Colonic mucosa (tissue), 4 donors: Measurements from ENCODE around the gene ZNF878. TPM values are rescaled to one million over a fixed set of nuclear protein-coding genes. Genes with fewer than 3 reads are reported as not detected.
A peak's percentile ranks its signal among the peaks of the same experiment; 100 is the strongest.

Source experiments
- DNase-seq: peaks from one replicate; pipeline ENCODE4 v3.0.0-alpha.2; 2020
- H3K27ac ChIP-seq: fragments of 200-600 bp; one replicate; pipeline ENCODE4 v1.8.0; 2021
- H3K27me3 ChIP-seq: fragments of 200-600 bp; one replicate; pipeline ENCODE4 v1.8.0; 2021
- H3K36me3 ChIP-seq: fragments of 200-600 bp; one replicate; pipeline ENCODE4 v1.8.0; 2021
- H3K4me1 ChIP-seq: fragments of 200-600 bp; one replicate; pipeline ENCODE4 v1.8.0; 2021; ENCODE audit warnings: mild to moderate bottlenecking
- H3K4me3 ChIP-seq: fragments of 200-600 bp; one replicate; pipeline ENCODE4 v1.8.0; 2021
- H3K9ac ChIP-seq, 2 donors: one replicate each; pipeline ENCODE4 v1.7.0; 2013; ENCODE audit warnings: control low read depth in 2 of 2, low read depth in 2 of 2, low read length in 2 of 2
- H3K9me3 ChIP-seq: fragments of 200-600 bp; one replicate; pipeline ENCODE4 v1.8.0; 2021
- CTCF ChIP-seq: fragments of 200-600 bp; IDR thresholded peaks from one replicate; pipeline ENCODE4 v1.8.0; 2022; ENCODE audit warnings: antibody characterized with exemption, mild to moderate bottlenecking
- intact Hi-C: fragments of 100-400 bp; cut with DNase I; formaldehyde crosslinking; loops from one replicate; pipeline ENCODE4 v1.14.1; 2022
- total RNA-seq, 2 donors: library from RNA; stranded (reverse); fragmentation: NEBNext Ultra II Directional in 1 of 2; extraction: Animal tissue kit (Norgen Biotek cat#: 25700) in 1 of 2; gene quantifications; one replicate each; pipeline ENCODE4 v1.2.1, GENCODE V29; 2021
- donor health status: healthy.
- donor health status: DM: no; HTN: no; CAD: no.
- donor health status: DM: no; HTN: no; CAD: no.

Gene ZNF878
- total RNA-seq, 2 donors from 2014 or later: 0.32 to 1.1 TPM

GRCh38 chr19:12043752-12044422, 8.9 kb downstream of the ZNF878 start:
- no peak for DNase-seq
- H3K9me3 ChIP-seq: peaks cover 7% of the 10 kb centered on the region

GRCh38 chr19:12042893-12043292, 9.9 kb downstream of the ZNF878 start:
- H3K9me3 ChIP-seq: peaks cover 7% of the 10 kb centered on the region

More at GRCh38 chr19:12043752-12044422, 8.9 kb downstream of the ZNF878 start:
- Histone ChIP-seq H3K4me1 (no peaks in the 10 kb centered on the region), H3K36me3 (no peaks in the 10 kb centered on the region), H3K27ac (no peak overlapping the region), H3K27me3 (no peaks in the 10 kb centered on the region), H3K4me3 (no peak overlapping the region), H3K9ac (no peak overlapping the region)
- intact Hi-C loops: no loop called here
- no peak for TF ChIP-seq CTCF

GRCh38 chr19:12035220-12036172, 17.3 kb downstream of the ZNF878 start, which contains the start of gene ZNF433:
Gene ZNF433 (minus strand): TSS chr19:12035679. CDS start chr19:12035539, 140 bp downstream.
- no peaks in the 10 kb centered on the region for H3K4me1 ChIP-seq
- peak; percentile 99 for DNase-seq
- no peaks in the 10 kb centered on the region for H3K9me3 ChIP-seq
- H3K27ac ChIP-seq: peak within 1 kb of the TSS; percentile 72
- H3K4me3 ChIP-seq: peak within 1 kb of the TSS; percentile 98
- intact Hi-C loops: no loop called here
- H3K36me3 ChIP-seq: no peaks in the 10 kb centered on the region
- no peaks in the 10 kb centered on the region for H3K27me3 ChIP-seq
- no peak for TF ChIP-seq CTCF
- H3K9ac ChIP-seq: peak within 1 kb of the TSS; percentile 86 to 94

More at GRCh38 chr19:12042893-12043292, 9.9 kb downstream of the ZNF878 start:
- H3K9ac ChIP-seq: no peak overlapping the region
- no peak for DNase-seq
- H3K4me1 ChIP-seq: no peaks in the 10 kb centered on the region
- no peak overlapping the region for H3K27ac ChIP-seq
- no peaks in the 10 kb centered on the region for H3K36me3 ChIP-seq
- intact Hi-C loops: no loop called here
- no peaks in the 10 kb centered on the region for H3K27me3 ChIP-seq
- no peak overlapping the region for H3K4me3 ChIP-seq
- TF ChIP-seq CTCF: no peak

GRCh38 chr19:12034620-12035019, 18.1 kb downstream of the ZNF878 start:
- H3K36me3 ChIP-seq: no peaks in the 10 kb centered on the region
- no peaks in the 10 kb centered on the region for H3K4me1 ChIP-seq
- no peaks in the 10 kb centered on the region for H3K9me3 ChIP-seq
- no peaks in the 10 kb centered on the region for H3K27me3 ChIP-seq
- TF ChIP-seq CTCF: no peak
- intact Hi-C loops: no loop called here
- no peak overlapping the region for H3K27ac ChIP-seq
- no peak for DNase-seq
- peak overlapping the region; percentile 98 for H3K4me3 ChIP-seq
- no peak overlapping the region for H3K9ac ChIP-seq

- H3K27me3 ChIP-seq: no peaks in the 10 kb centered on the region
- H3K4me3 ChIP-seq: no peak overlapping the region
- intact Hi-C loops: no loop called here
- no peak for DNase-seq
- H3K36me3 ChIP-seq: no peaks in the 10 kb centered on the region
- no peak overlapping the region for H3K9ac ChIP-seq
- no peak overlapping the region for H3K27ac ChIP-seq
- no peak for TF ChIP-seq CTCF
- no peaks in the 10 kb centered on the region for H3K4me1 ChIP-seq
- H3K9me3 ChIP-seq: no peaks in the 10 kb centered on the region
Observed at GRCh38 chr19:12034198-12034597, 18.6 kb downstream of the ZNF878 start.
